Heart left ventricle (tissue), 16 donors: ENCODE results near the gene WBP1L. TPM values are rescaled to one million over a fixed set of nuclear protein-coding genes. Genes with fewer than 3 reads are reported as not detected.

Experiments used
- ATAC-seq, 4 donors: fragments of 200-7000 bp; cut with Tn5 transposase; one replicate each; pipeline ENCODE4 v1.9.1; 2020 to 2022; ENCODE audit warnings: moderate library complexity in 4 of 4, mild to moderate bottlenecking in 3 of 4, moderate number of reproducible peaks in 1 of 4
- DNase-seq, 5 donors: peaks; one replicate each; pipeline ENCODE4 v3.0.0-alpha.2; 2020
- H3K27ac ChIP-seq, 12 donors: fragments of 200-600 bp; sonication (generic) in 4 of 12; one replicate each; pipeline versions ENCODE4 v1.5.0 to v1.8.0; 2016 to 2022; ENCODE audit warnings: mild to moderate bottlenecking in 2 of 12
- H3K27me3 ChIP-seq, 9 donors: fragments of 200-600 bp; sonication (generic) in 2 of 9; one replicate each; pipeline versions ENCODE4 v1.5.1 to v1.8.0; 2016 to 2022; ENCODE audit warnings: mild to moderate bottlenecking in 3 of 9
- H3K36me3 ChIP-seq, 9 donors: fragments of 200-600 bp; sonication (generic) in 2 of 9; one replicate each; pipeline versions ENCODE4 v1.5.0 to v1.8.0; 2018 to 2022; ENCODE audit warnings: mild to moderate bottlenecking in 2 of 9
- H3K4me1 ChIP-seq, 12 donors: fragments of 200-600 bp; sonication (generic) in 4 of 12; one replicate each; pipeline versions ENCODE4 v1.5.0 to v1.8.0; 2016 to 2022; ENCODE audit warnings: mild to moderate bottlenecking in 3 of 12
- H3K4me3 ChIP-seq, 12 donors: fragments of 200-600 bp; sonication (generic) in 4 of 12; one replicate each; pipeline versions ENCODE4 v1.5.0 to v1.8.0; 2017 to 2022; ENCODE audit warnings: mild to moderate bottlenecking in 9 of 12, moderate library complexity in 4 of 12
- H3K9me3 ChIP-seq, 12 donors: fragments of 200-600 bp; sonication (generic) in 4 of 12; one replicate each; pipeline versions ENCODE4 v1.5.0 to v1.8.0; 2016 to 2022; ENCODE audit warnings: mild to moderate bottlenecking in 1 of 12
- POLR2A ChIP-seq, 2 donors: fragments of 450-650 bp; IDR thresholded peaks; one replicate each; pipeline ENCODE4 v1.6.1; 2017; ENCODE audit warnings: antibody characterized with exemption in 2 of 2, mild to moderate bottlenecking in 2 of 2, moderate library complexity in 2 of 2
- WGBS, 4 donors: extraction: QIAGEN DNeasy Blood & Tissue Kit in 2 of 4; methylation state at CpG; one replicate each; pipeline versions ENCODE4 v1.1.5 to v1.1.7; 2013 to 2018; 5-methylcytosine and 5-hydroxymethylcytosine counted together
- intact Hi-C, 10 donors: fragments of 100-400 bp; cut with DNase I; formaldehyde crosslinking; loops; one replicate each; pipeline versions ENCODE4 v1.11.1 to v1.14.2; 2022
- polyA plus RNA-seq, 2 donors: library from polyadenylated mRNA; stranded (reverse); fragments of 200-250 nt; gene quantifications; one replicate each; pipeline ENCODE4 v1.2.3, GENCODE V29; 2013
- total RNA-seq, 9 donors: library from RNA; depleted of rRNA in 2 of 9; stranded (reverse); fragments of >200 nt in 2 of 9; fragmentation: NEBNext Ultra II Directional in 3 of 9; extraction: Animal tissue kit (Norgen Biotek cat#: 25700) in 3 of 9; gene quantifications; one replicate each; pipeline versions ENCODE4 v1.1.0 to v1.2.4, GENCODE V29; 2016 to 2023
- TF ChIP-seq, protein P1 (sequence below), 12 donors: fragments of 200-600 bp; sonication (generic) in 4 of 12; IDR thresholded peaks; one replicate each; pipeline versions ENCODE4 v1.5.0 to v1.8.0; 2018 to 2022; ENCODE audit warnings: antibody characterized with exemption in 12 of 12, mild to moderate bottlenecking in 5 of 12
- donor health status: ischemic (EF 13 %, LVEDD 7.1; RV severe dilation, severe dysfunction).
- donor health status: healthy with polysubstance abuse.
- donor health status: DM: no; HTN: yes; CAD: no.
- donor health status: DM: no; HTN: no; CAD: no.
- donor health status: ischemic (EF 25% LVEDD 6.9; RV normal size, moderate dysfunction).
- donor health status: ischemic (EF 25% LVEDD 5.7; RV mildly dilated, moderate dysfunction).
- donor health status: healthy.
- donor health status: DM: yes; HTN: yes; CAD: no.
- donor health status: ischemic (EF 35%, LVEDD 5.7; RV mildly dilated, moderate dysfunction).
- donor health status: nonischemic (EF 11% LVEDD 7.7; RV severe dilation, severe dysfunction).
- donor health status: DM: yes; HTN: yes; CAD: no.
- donor health status: PGD.
- donor health status: ischemic (EF 29% LVEDD 5.4; RV normal size, mild dysfunction).
- donor health status: nonischemic (EF 23%, LVEDD 6.1; RV moderate dilation, normal function).

Gene WBP1L
- total and polyA plus RNA-seq, 11 donors, result 10.7 to 75.1 (median 27.6) TPM

DNA sequence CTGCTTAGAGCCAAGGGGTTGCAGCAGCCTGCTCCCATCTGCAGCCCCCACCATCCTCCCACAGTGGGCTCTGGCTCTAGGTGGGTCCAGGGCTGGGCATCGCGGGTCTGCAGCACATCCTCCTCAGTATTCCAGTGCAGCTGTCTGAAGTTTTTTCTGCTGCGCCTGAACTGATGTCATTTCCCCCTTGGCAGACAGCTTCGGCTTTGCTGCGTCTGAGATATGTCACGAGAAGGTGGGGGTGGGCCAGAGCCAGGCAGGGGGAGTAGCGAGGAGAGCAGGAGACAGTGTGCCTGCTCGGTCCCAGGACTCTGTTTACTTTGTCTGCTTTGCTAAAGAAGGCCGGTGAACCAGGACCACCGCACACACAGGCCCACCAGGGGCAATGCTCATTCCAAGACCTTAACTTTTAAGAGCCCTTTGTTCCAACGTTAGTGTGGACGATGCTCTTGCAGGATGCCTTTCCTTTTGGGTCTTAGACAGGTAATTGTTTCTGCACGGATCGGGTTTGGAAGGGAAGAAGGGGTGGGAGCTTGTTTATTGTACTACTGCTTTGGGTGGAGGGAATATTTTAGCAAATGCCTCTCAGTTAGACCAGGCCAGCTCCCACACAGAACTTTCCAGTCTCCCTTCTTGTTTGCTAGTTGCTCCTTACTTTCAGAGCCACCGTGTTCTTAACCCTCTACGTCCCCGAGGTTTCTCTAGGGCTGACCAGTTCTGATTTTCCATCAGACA lies 32.4 kb downstream of the WBP1L start:
- intact Hi-C loops, result loop anchor here in 4 of 10 donors (1.0 to 5.0 kb wide), 6 partner anchors 20 to 41 kb away; partner anchors contain the start of gene WBP1L (in 2 of the 4)
- Histone ChIP-seq H3K27me3 (no peaks in the 10 kb centered on the region), H3K4me1 (peaks cover 11 to 100% (median 76%) of the 10 kb centered on the region in 12 donors), H3K4me3 (peak overlapping the region; percentile 21 to 72 (median 60)), H3K9me3 (no peaks in the 10 kb centered on the region), H3K27ac (peak overlapping the region; percentile 86 to 99 (median 96)), H3K36me3 (no peaks in the 10 kb centered on the region)
- peak; percentile 82 to 89 (median 84) for ATAC-seq
- 1 to 3% (median 2%) methylated on average over 12 to 17 of the region's 17 CpGs for WGBS, 4 donors
- TF ChIP-seq, protein P1, sequence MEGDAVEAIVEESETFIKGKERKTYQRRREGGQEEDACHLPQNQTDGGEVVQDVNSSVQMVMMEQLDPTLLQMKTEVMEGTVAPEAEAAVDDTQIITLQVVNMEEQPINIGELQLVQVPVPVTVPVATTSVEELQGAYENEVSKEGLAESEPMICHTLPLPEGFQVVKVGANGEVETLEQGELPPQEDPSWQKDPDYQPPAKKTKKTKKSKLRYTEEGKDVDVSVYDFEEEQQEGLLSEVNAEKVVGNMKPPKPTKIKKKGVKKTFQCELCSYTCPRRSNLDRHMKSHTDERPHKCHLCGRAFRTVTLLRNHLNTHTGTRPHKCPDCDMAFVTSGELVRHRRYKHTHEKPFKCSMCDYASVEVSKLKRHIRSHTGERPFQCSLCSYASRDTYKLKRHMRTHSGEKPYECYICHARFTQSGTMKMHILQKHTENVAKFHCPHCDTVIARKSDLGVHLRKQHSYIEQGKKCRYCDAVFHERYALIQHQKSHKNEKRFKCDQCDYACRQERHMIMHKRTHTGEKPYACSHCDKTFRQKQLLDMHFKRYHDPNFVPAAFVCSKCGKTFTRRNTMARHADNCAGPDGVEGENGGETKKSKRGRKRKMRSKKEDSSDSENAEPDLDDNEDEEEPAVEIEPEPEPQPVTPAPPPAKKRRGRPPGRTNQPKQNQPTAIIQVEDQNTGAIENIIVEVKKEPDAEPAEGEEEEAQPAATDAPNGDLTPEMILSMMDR (IDR thresholded peaks at IDR 0.05), result no peak
- TF ChIP-seq POLR2A (IDR thresholded peaks at IDR 0.05), result peak in 1 of 2 donors; percentile 85
- peak; percentile 89 to 94 (median 92) for DNase-seq

DNA sequence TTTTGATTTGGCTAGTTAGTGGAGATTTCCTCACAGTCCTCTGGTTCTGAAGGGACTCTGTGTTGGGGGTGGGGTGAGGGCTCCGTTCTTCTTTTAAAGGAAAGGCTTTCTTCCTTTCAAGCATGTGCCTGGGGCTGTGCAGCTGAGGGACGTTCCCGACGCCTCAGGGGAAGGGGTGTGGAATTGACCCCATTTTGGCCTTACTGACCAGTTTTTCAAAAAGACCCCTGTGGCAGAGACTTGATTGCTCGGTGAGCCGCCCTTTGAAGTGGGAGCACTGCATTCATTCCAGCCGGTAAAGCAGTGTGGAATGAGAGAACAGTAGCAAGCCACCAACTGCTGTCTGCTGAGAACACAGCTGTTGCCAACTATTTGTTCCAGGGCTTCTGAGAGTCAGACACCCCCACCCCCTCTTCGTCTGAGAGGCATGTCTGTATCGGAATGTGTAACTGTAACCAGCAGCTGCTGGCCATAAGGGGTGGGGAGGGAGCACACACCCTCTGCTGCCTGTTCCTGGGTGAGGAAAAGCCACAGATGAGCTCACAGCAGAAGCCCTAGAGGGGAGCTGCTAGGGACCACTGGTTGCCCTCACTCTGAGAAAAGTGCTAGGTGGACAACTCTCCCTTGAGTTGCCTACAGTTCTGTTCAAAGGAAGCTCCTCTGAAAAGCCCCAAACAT lies 33.2 kb downstream of the WBP1L start:
- H3K4me3 ChIP-seq, result peak overlapping the region; percentile 21 to 72 (median 60)
- no peaks in the 10 kb centered on the region for H3K9me3 ChIP-seq
- H3K36me3 ChIP-seq, result no peaks in the 10 kb centered on the region
- peak; percentile 78 to 94 (median 89) for DNase-seq
- ATAC-seq, result peak; percentile 81 to 86 (median 83)
- peaks cover 11 to 100% (median 84%) of the 10 kb centered on the region in 12 donors for H3K4me1 ChIP-seq
- 3 to 5% (median 3%) methylated on average over 9 of the region's 9 CpGs for WGBS, 4 donors
- intact Hi-C loops, result loop anchor here in 5 of 10 donors (1.0 to 5.0 kb wide), 7 partner anchors 18 to 40 kb away; partner anchors contain the start of gene WBP1L (in 2 of the 5)
- TF ChIP-seq, protein P1 (IDR thresholded peaks at IDR 0.05), result no peak
- peak in 1 of 2 donors; percentile 54 for TF ChIP-seq POLR2A (IDR thresholded peaks at IDR 0.05)
- peak overlapping the region; percentile 86 to 99 (median 96) for H3K27ac ChIP-seq
- no peaks in the 10 kb centered on the region for H3K27me3 ChIP-seq

DNA sequence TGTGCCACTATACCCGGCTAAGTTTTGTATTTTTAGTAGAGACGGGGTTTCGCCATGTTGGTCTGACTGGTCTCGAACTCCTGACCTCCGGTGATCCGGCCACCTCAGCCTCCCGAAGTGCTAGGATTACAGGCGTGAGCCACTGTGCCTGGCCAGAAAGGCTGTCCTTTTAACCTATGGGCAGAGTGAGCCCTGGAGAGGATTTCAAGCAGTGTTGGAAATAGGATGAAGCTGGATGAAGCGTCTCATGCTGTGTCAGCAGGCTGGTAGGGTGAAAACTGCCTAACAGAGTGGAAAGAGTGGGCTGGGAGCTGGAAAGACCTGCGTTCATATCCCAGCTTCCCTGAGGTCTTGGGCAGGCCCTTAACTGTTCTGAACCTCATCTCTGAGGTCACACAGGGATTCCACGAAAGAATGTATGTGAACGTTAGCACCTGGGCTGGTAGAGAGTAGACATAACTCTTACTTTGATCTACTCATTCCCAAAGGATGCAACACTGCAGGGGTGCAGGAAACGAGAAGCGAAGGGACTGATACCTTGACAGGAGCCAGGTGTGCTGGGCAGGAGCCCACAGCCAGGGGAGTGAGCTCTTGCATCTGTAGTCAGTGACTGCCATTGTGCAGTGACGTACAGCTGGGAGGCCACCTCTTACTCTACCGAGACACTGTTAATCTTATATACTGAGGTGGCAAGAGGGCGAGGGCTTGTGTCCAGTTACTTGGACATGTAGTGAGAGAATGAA lies 34.1 kb downstream of the WBP1L start:
- TF ChIP-seq, protein P1 (IDR thresholded peaks at IDR 0.05), result no peak
- Histone ChIP-seq H3K36me3 (no peaks in the 10 kb centered on the region), H3K27me3 (no peaks in the 10 kb centered on the region), H3K27ac (peak overlapping the region; percentile 86 to 99 (median 96)), H3K4me1 (peaks cover 15 to 100% (median 89%) of the 10 kb centered on the region in 12 donors), H3K9me3 (no peaks in the 10 kb centered on the region), H3K4me3 (peak overlapping the region in 11 of 12 donors; percentile 44 to 72 (median 61))
- intact Hi-C loops, result loop anchor here in 5 of 10 donors (1.0 to 5.0 kb wide), 7 partner anchors 17 to 39 kb away; partner anchors contain the start of gene WBP1L (in 2 of the 5)
- ATAC-seq, result no peak
- WGBS, 4 donors, result 53 to 57% (median 57%) methylated on average over 16 to 17 of the region's 17 CpGs
- DNase-seq, result no peak
